Astrocyte (in vitro differentiated cells and primary cell): ENCODE results near the gene SH2D3A. TPM values are rescaled to one million over a fixed set of nuclear protein-coding genes. Genes with fewer than 3 reads are reported as not detected.

Source experiments
- DNase-seq: peaks from one replicate; pipeline ENCODE4 v3.0.0-alpha.2; 2010; ENCODE audit warnings: low read depth
- FAIRE-seq: peaks from 2 replicates; lab custom pipeline; 2011; peaks lifted over from hg19 to GRCh38; lab: Jason Lieb, UNC
- H2AFZ ChIP-seq: 2 replicates; pipeline ENCODE4 v1.6.0; 2012; ENCODE audit warnings: low read depth, low read length, inconsistent platforms
- H3K27ac ChIP-seq: 2 replicates; pipeline ENCODE4 v1.5.1; 2011; ENCODE audit warnings: low read depth, low read length, inconsistent platforms
- H3K27me3 ChIP-seq: 2 replicates; pipeline ENCODE4 v1.6.0; 2011; ENCODE audit warnings: low read length, inconsistent platforms; ENCODE audit not compliant: insufficient read depth
- H3K36me3 ChIP-seq: 2 replicates; pipeline ENCODE4 v1.5.1; 2011; ENCODE audit warnings: low read length, inconsistent platforms; ENCODE audit not compliant: insufficient read depth
- H3K4me1 ChIP-seq: 2 replicates; pipeline ENCODE4 v1.5.1; 2011; ENCODE audit warnings: low read length, inconsistent platforms; ENCODE audit not compliant: insufficient read depth
- H3K4me2 ChIP-seq: 2 replicates; pipeline ENCODE4 v1.6.0; 2012; ENCODE audit warnings: low read length, inconsistent platforms
- H3K4me3 ChIP-seq: 2 replicates; pipeline ENCODE4 v1.5.1; 2011; ENCODE audit warnings: low read depth, mild to moderate bottlenecking, low read length, inconsistent platforms; ENCODE audit not compliant: insufficient read depth
- H3K79me2 ChIP-seq: 2 replicates; pipeline ENCODE4 v1.6.0; 2012; ENCODE audit warnings: mild to moderate bottlenecking, low read length, inconsistent platforms; ENCODE audit not compliant: insufficient read depth
- H3K9ac ChIP-seq: 2 replicates; pipeline ENCODE4 v1.6.0; 2012; ENCODE audit warnings: mild to moderate bottlenecking, low read length, inconsistent platforms
- H3K9me3 ChIP-seq: 2 replicates; pipeline ENCODE4 v1.5.1; 2012; ENCODE audit warnings: low read depth, mild to moderate bottlenecking, low read length, inconsistent platforms; ENCODE audit not compliant: insufficient read depth
- H4K20me1 ChIP-seq: 2 replicates; pipeline ENCODE4 v1.6.0; 2012; ENCODE audit warnings: low read length, inconsistent platforms; ENCODE audit not compliant: insufficient read depth
- H3K27ac Mint-ChIP-seq: one replicate; pipeline ENCODE4 v1.8.0; 2021; ENCODE audit warnings: mild to moderate bottlenecking, mixed read lengths; ENCODE audit not compliant: unreplicated experiment
- H3K27me3 Mint-ChIP-seq: one replicate; pipeline ENCODE4 v1.8.0; 2021; ENCODE audit warnings: low read depth, mixed read lengths; ENCODE audit not compliant: unreplicated experiment
- H3K36me3 Mint-ChIP-seq: one replicate; pipeline ENCODE4 v1.8.0; 2021; ENCODE audit warnings: low read depth, mixed read lengths; ENCODE audit not compliant: unreplicated experiment
- H3K4me1 Mint-ChIP-seq: one replicate; pipeline ENCODE4 v1.8.0; 2021; ENCODE audit warnings: low read depth, mixed read lengths; ENCODE audit not compliant: unreplicated experiment
- H3K4me3 Mint-ChIP-seq: one replicate; pipeline ENCODE4 v1.8.0; 2021; ENCODE audit warnings: mild to moderate bottlenecking, moderate library complexity, mixed read lengths; ENCODE audit not compliant: unreplicated experiment
- H3K9me3 Mint-ChIP-seq: one replicate; pipeline ENCODE4 v1.8.0; 2021; ENCODE audit warnings: mild to moderate bottlenecking, mixed read lengths; ENCODE audit not compliant: unreplicated experiment
- CTCF ChIP-seq: IDR thresholded peaks from 2 replicates; pipeline ENCODE4 v1.5.1; 2011; ENCODE audit warnings: low read depth, mild to moderate bottlenecking, inconsistent platforms, low read length, moderate library complexity; ENCODE audit not compliant: insufficient read depth
- EZH2 ChIP-seq: IDR thresholded peaks from 2 replicates; pipeline ENCODE4 v1.6.1; 2012; ENCODE audit warnings: mild to moderate bottlenecking, low read length, inconsistent platforms; ENCODE audit not compliant: insufficient read depth
- total RNA-seq: library from RNA; stranded (reverse); gene quantifications from 2 replicates; pipeline ENCODE4 v1.2.1, GENCODE V29; 2021

The SH2D3A gene
- total RNA-seq, 1 donor from 2014 or later = 2.6 TPM

- H3K4me3 ChIP-seq = no peak overlapping the region
- no peaks in the 10 kb centered on the region for H3K9me3 ChIP-seq
- no peak overlapping the region for H3K4me2 ChIP-seq
- no peak overlapping the region for H2AFZ ChIP-seq
- H3K79me2 ChIP-seq = peaks cover 10% of the 10 kb centered on the region
- Mint-ChIP-seq H3K27ac (no peak overlapping the region), H3K27me3 (no peaks in the 10 kb centered on the region), H3K9me3 (peaks cover 3% of the 10 kb centered on the region), H3K4me3 (no peak overlapping the region), H3K36me3 (peaks cover 9% of the 10 kb centered on the region), H3K4me1 (peaks cover 9% of the 10 kb centered on the region)
- H3K27me3 ChIP-seq = no peaks in the 10 kb centered on the region
- no peak overlapping the region for H3K9ac ChIP-seq
- H3K36me3 ChIP-seq = no peaks in the 10 kb centered on the region
- H4K20me1 ChIP-seq = no peaks in the 10 kb centered on the region
- no peak for FAIRE-seq
- TF ChIP-seq CTCF = no peak
- no peak for TF ChIP-seq EZH2
- peaks cover 17% of the 10 kb centered on the region for H3K4me1 ChIP-seq
- no peak for DNase-seq
- H3K27ac ChIP-seq = no peak overlapping the region
Observed at GRCh38 chr19:6733338-6734095, 33.7 kb downstream of the SH2D3A start.

GRCh38 chr19:6732803-6733337 lies 34.4 kb downstream of the SH2D3A start:
- Mint-ChIP-seq H3K4me1 (peaks cover 5% of the 10 kb centered on the region), H3K27ac (no peak overlapping the region), H3K27me3 (no peaks in the 10 kb centered on the region), H3K36me3 (peaks cover 9% of the 10 kb centered on the region), H3K9me3 (peaks cover 3% of the 10 kb centered on the region), H3K4me3 (no peak overlapping the region)
- no peak overlapping the region for H3K9ac ChIP-seq
- FAIRE-seq (no peak), DNase-seq (no peak)
- peaks cover 11% of the 10 kb centered on the region for H3K4me1 ChIP-seq
- H2AFZ ChIP-seq = no peak overlapping the region
- no peaks in the 10 kb centered on the region for H3K27me3 ChIP-seq
- no peak overlapping the region for H3K4me3 ChIP-seq
- no peak overlapping the region for H3K4me2 ChIP-seq
- TF ChIP-seq EZH2 (no peak), CTCF (no peak)
- no peaks in the 10 kb centered on the region for H3K9me3 ChIP-seq
- no peak overlapping the region for H3K27ac ChIP-seq
- H3K79me2 ChIP-seq = peaks cover 10% of the 10 kb centered on the region
- no peaks in the 10 kb centered on the region for H3K36me3 ChIP-seq
- no peaks in the 10 kb centered on the region for H4K20me1 ChIP-seq

DNA sequence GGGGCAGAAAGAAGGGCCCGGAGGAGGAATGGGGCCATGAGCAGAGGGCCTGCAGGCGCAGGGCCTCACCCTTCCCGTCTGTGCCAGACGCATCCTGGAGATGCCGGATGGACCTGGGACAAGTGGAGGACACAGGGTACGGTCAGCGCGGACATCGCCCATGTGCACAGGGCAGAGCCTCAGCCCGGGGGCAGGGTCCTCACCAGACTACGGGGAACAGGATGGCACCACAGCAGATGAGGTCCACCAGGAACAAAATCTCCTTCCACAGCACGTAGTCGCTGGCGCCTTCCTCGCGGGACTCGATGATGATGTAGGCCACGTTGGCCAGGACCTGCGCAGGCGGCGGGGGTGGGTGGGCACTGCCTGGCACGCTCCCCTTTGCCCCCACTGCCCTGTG lies 35.4 kb downstream of the SH2D3A start:
- H3K27me3 Mint-ChIP-seq = no peaks in the 10 kb centered on the region
- Histone ChIP-seq H3K36me3 (no peaks in the 10 kb centered on the region), H3K4me3 (no peak overlapping the region), H2AFZ (no peak overlapping the region), H3K27me3 (no peaks in the 10 kb centered on the region), H3K4me1 (peaks cover 10% of the 10 kb centered on the region), H3K4me2 (no peak overlapping the region), H4K20me1 (no peaks in the 10 kb centered on the region), H3K27ac (no peak overlapping the region), H3K9ac (no peak overlapping the region), H3K79me2 (peaks cover 10% of the 10 kb centered on the region), H3K9me3 (no peaks in the 10 kb centered on the region)
- H3K4me1 Mint-ChIP-seq = peaks cover 5% of the 10 kb centered on the region
- no peak for TF ChIP-seq CTCF
- TF ChIP-seq EZH2 = no peak
- no peak overlapping the region for H3K27ac Mint-ChIP-seq
- no peak for FAIRE-seq
- H3K36me3 Mint-ChIP-seq = peaks cover 9% of the 10 kb centered on the region
- no peak overlapping the region for H3K4me3 Mint-ChIP-seq
- DNase-seq = no peak
- peaks cover 3% of the 10 kb centered on the region for H3K9me3 Mint-ChIP-seq
